IPS-18a (cell line): Measurements from ENCODE around the gene ZNF813.
A peak's percentile ranks its signal among the peaks of the same experiment; 100 is the strongest.
"Not testable (repeated sequence)": the region's sequence is repeated elsewhere in the genome, so short reads cannot be mapped to it uniquely, and the experiment has no call there.

ENCODE experiments used
- H3K27ac ChIP-seq: one replicate; pipeline ENCODE4 v1.5.1; 2013; ENCODE audit warnings: low read length
- H3K27me3 ChIP-seq: one replicate; pipeline ENCODE4 v1.6.1; 2013; ENCODE audit warnings: mild to moderate bottlenecking, low read length; ENCODE audit not compliant: control insufficient read depth, insufficient read depth
- H3K36me3 ChIP-seq: one replicate; pipeline ENCODE4 v1.6.1; 2013; ENCODE audit warnings: low read depth, low read length; ENCODE audit not compliant: control insufficient read depth
- H3K4me1 ChIP-seq: one replicate; pipeline ENCODE4 v1.6.1; 2013; ENCODE audit warnings: low read depth, low read length; ENCODE audit not compliant: control insufficient read depth
- H3K4me3 ChIP-seq: one replicate; pipeline ENCODE4 v1.5.1; 2013; ENCODE audit warnings: low read length
- H3K9ac ChIP-seq: one replicate; pipeline ENCODE4 v1.6.1; 2013; ENCODE audit warnings: mild to moderate bottlenecking, low read length, moderate library complexity
- H3K9me3 ChIP-seq: one replicate; pipeline ENCODE4 v1.6.1; 2013; ENCODE audit warnings: low read depth, low read length; ENCODE audit not compliant: control insufficient read depth

ZNF813 gene

GRCh38 chr19:53460131-53460721 lies 7.3 kb upstream of the ZNF813 start:
- not testable (repeated sequence) for H3K27me3 ChIP-seq, H3K27ac ChIP-seq, H3K4me1 ChIP-seq, H3K9ac ChIP-seq, H3K36me3 ChIP-seq, H3K4me3 ChIP-seq
- H3K9me3 ChIP-seq: peaks cover 24% of the 10 kb centered on the region

GRCh38 chr19:53461866-53462265 lies 5.7 kb upstream of the ZNF813 start:
- Histone ChIP-seq H3K9me3 (peaks cover 8% of the 10 kb centered on the region), H3K4me1 (peaks cover 7% of the 10 kb centered on the region)

DNA sequence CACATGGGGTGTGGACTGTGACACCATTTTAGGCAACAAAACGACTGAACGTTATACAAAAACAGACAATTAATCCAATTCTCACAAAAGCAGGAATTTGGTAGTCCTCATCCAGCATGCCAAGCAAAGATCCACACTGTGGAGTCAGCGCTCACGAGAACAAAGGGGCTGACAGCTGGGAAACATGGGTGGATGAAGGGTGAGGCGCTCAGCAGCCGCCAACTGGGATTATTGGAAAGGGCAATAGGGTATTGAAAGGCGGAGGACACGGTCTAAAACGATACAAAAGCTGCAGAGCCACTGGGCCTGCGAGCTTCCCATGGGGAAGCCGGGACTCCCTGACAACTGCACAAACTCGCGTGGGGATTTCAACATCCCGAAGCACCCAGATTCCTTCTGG lies 4.7 kb upstream of the ZNF813 start:
- Histone ChIP-seq H3K27me3 (no peaks in the 10 kb centered on the region), H3K27ac (no peak overlapping the region), H3K9me3 (no peaks in the 10 kb centered on the region), H3K4me1 (peaks cover 7% of the 10 kb centered on the region), H3K9ac (no peak overlapping the region), H3K4me3 (peak overlapping the region; percentile 54), H3K36me3 (no peaks in the 10 kb centered on the region)

More at GRCh38 chr19:53461866-53462265, 5.7 kb upstream of the ZNF813 start:
- Histone ChIP-seq H3K27ac (no peak overlapping the region), H3K27me3 (no peaks in the 10 kb centered on the region), H3K36me3 (peaks cover 2% of the 10 kb centered on the region), H3K4me3 (no peak overlapping the region), H3K9ac (no peak overlapping the region)

DNA sequence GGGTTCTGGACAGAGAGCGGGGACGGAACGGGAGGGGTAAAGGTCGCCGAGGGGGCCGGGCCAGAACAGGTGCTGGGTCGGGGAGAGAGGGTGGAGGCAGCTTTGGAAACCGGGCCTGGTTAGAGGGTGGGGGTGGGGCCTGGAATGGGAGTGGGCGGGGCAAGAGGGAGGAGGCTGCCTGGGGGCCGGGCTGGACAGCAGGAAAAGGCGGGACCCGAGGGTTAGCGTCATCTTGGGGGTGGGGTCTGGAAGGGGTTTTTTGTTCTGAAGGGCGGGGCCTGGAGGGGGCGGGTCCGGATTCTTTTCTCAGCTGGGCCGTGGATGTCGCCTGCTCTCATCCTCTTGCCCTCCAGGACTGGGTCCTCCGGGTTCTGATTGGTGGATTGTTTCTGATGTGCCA lies 4.3 kb upstream of the ZNF813 start:
- Histone ChIP-seq H3K36me3 (no peaks in the 10 kb centered on the region), H3K9me3 (no peaks in the 10 kb centered on the region), H3K9ac (no peak overlapping the region), H3K27me3 (no peaks in the 10 kb centered on the region), H3K4me3 (peak overlapping the region; percentile 54), H3K27ac (no peak overlapping the region), H3K4me1 (peaks cover 7% of the 10 kb centered on the region)

DNA sequence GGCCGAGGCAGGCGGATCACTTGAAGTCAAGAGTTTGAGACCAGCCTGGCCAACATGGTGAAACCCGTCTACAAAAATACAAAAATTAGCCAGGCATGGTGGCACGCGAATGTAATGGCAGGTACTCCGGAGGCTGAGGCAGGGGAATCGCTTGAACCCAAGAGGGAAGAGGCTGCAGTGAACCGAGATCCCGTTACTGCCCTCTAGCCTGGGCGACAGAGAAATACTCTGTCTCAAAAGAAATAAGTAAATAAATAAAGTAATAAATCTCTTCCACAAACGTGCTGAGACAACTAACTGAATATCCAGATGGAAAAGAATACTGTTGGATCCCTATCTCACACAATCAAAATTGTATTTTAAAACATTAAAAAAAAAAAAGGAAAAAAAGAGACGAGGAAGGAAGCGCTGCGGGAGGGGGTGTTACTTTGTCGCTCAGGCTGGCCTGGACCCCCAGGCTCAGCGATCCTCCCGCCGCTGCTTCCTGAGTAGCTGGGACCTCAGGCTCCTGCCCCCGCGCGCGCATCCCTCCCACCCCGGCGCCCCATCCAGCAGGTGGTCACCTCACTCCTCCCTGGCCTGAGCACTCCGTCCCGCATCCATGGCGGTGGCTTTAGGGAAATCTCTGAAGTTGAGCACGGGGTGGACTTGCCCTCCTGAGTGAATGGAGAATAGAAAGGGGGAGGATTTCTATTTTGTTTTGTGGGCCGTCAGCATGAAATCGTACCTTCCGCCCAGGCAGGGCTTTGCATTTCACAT lies 628 bp upstream of the ZNF813 start:
- Histone ChIP-seq H3K9ac (peak overlapping the region; percentile 39), H3K9me3 (no peaks in the 10 kb centered on the region), H3K27ac (no peak overlapping the region)

GRCh38 chr19:53468628-53469027 lies 1.1 kb downstream of the ZNF813 start:
- not testable (repeated sequence) for H3K27ac ChIP-seq, H3K27me3 ChIP-seq, H3K9ac ChIP-seq, H3K36me3 ChIP-seq, H3K9me3 ChIP-seq
- H3K4me1 ChIP-seq: peaks cover 10% of the 10 kb centered on the region
- H3K4me3 ChIP-seq: peak overlapping the region; percentile 93

More for the DNA sequence above, 628 bp upstream of the ZNF813 start:
- Histone ChIP-seq H3K36me3 (no peaks in the 10 kb centered on the region), H3K4me3 (peak overlapping the region; percentile 93), H3K27me3 (no peaks in the 10 kb centered on the region), H3K4me1 (peaks cover 16% of the 10 kb centered on the region)

GRCh38 chr19:53471916-53472315 lies 4.4 kb downstream of the ZNF813 start:
- Histone ChIP-seq H3K9ac (no peak overlapping the region), H3K9me3 (no peaks in the 10 kb centered on the region), H3K4me1 (peaks cover 9% of the 10 kb centered on the region), H3K27ac (no peak overlapping the region), H3K27me3 (no peaks in the 10 kb centered on the region), H3K4me3 (no peak overlapping the region), H3K36me3 (no peaks in the 10 kb centered on the region)

DNA sequence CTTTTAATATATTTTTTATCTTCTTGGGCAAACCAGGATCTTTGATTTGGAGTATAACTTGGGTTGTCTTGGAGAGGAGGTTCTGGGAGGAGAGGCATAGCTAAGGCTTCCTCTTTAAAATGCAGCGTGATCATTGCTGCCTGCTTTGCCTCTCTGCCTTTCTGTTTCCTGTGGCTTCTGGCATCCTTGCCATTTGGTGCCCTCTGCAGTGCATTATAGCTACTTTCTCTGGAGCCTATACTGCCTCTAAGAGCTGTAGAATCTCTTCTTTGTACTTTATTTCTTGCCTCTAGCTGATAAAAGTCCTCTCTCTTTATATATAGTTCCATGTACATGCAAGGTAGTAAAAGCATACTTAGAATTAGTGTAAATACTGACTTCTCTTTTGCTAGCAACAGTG lies 7.3 kb downstream of the ZNF813 start:
- H3K27me3 ChIP-seq, H3K4me1 ChIP-seq, H3K27ac ChIP-seq, H3K36me3 ChIP-seq, H3K4me3 ChIP-seq, H3K9me3 ChIP-seq, H3K9ac ChIP-seq: not testable (repeated sequence)

GRCh38 chr19:53475470-53475869 lies 7.9 kb downstream of the ZNF813 start:
- H3K9me3 ChIP-seq, H3K9ac ChIP-seq, H3K36me3 ChIP-seq, H3K4me1 ChIP-seq, H3K4me3 ChIP-seq, H3K27ac ChIP-seq, H3K27me3 ChIP-seq: not testable (repeated sequence)

DNA sequence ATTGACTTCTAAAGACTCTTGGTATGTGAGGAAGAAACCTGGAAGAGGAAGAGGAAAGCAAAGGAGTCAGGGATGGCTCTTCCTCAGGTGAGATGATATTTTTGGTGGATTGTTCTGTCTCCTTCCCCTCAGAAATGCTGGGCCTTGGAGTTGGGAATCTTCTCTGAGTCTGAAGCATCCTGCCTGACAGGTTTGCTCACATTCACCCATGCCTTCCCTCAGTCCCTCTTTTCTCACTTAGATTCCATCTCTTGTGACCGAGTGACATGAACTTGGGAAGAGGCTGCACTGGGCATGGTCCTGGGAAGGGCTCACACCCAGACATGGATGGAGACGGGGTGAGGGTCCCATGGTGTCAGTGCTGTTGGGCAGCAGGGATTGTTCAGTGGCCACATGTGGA lies 16.2 kb downstream of the ZNF813 start:
- H3K9me3 ChIP-seq: peaks cover 22% of the 10 kb centered on the region
- H3K4me3 ChIP-seq, H3K4me1 ChIP-seq, H3K36me3 ChIP-seq, H3K27ac ChIP-seq, H3K27me3 ChIP-seq, H3K9ac ChIP-seq: not testable (repeated sequence)

- Histone ChIP-seq H3K36me3 (peaks cover 14% of the 10 kb centered on the region), H3K27me3 (no peaks in the 10 kb centered on the region), H3K27ac (no peak overlapping the region), H3K4me1 (no peaks in the 10 kb centered on the region), H3K9ac (no peak overlapping the region), H3K9me3 (peaks cover 17% of the 10 kb centered on the region), H3K4me3 (no peak overlapping the region)
Observed at GRCh38 chr19:53485046-53486004, 17.8 kb downstream of the ZNF813 start.
